HL-60 (cell line): Measurements from ENCODE around the gene UTP4.

Source experiments
- GABPA ChIP-seq: IDR thresholded peaks from 2 replicates; pipeline ENCODE4 v1.6.1; 2012; ENCODE audit warnings: low read depth
- POLR2AphosphoS5 ChIP-seq: IDR thresholded peaks from 2 replicates; pipeline ENCODE4 v1.6.1; 2012; ENCODE audit warnings: low read depth
- TF ChIP-seq, protein P1 (sequence below): IDR thresholded peaks from one replicate; pipeline ENCODE4 v1.5.1; 2011; ENCODE audit warnings: low read length, control low read depth, inconsistent platforms; ENCODE audit not compliant: insufficient read depth
- TF ChIP-seq, protein P2 (sequence below): IDR thresholded peaks from 2 replicates; pipeline ENCODE4 v1.6.1; 2012; ENCODE audit warnings: low read depth; ENCODE audit not compliant: insufficient replicate concordance

DNA sequence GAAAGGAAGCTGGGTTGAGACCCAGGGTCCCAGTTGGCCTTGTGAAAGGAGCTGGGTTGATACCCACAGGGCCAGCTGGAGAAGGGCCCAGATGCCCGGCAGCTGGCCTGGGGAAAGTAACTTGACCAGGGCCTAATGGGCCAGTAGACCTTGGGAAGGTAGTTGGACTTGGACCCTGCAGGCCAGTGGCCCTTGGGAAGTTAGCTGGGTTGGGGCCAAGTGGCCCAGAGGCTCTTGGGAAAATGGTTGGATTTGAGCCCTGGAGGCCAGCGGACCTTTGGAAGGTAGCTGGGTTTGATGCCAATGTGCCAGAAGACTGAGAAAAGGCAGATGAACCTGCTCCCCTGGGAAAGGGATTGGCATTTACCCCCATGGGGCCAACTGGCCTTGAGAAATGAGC is 13.5 kb upstream of the UTP4 start:
- TF ChIP-seq, protein P1, sequence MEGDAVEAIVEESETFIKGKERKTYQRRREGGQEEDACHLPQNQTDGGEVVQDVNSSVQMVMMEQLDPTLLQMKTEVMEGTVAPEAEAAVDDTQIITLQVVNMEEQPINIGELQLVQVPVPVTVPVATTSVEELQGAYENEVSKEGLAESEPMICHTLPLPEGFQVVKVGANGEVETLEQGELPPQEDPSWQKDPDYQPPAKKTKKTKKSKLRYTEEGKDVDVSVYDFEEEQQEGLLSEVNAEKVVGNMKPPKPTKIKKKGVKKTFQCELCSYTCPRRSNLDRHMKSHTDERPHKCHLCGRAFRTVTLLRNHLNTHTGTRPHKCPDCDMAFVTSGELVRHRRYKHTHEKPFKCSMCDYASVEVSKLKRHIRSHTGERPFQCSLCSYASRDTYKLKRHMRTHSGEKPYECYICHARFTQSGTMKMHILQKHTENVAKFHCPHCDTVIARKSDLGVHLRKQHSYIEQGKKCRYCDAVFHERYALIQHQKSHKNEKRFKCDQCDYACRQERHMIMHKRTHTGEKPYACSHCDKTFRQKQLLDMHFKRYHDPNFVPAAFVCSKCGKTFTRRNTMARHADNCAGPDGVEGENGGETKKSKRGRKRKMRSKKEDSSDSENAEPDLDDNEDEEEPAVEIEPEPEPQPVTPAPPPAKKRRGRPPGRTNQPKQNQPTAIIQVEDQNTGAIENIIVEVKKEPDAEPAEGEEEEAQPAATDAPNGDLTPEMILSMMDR: no peak
- TF ChIP-seq, protein P2, sequence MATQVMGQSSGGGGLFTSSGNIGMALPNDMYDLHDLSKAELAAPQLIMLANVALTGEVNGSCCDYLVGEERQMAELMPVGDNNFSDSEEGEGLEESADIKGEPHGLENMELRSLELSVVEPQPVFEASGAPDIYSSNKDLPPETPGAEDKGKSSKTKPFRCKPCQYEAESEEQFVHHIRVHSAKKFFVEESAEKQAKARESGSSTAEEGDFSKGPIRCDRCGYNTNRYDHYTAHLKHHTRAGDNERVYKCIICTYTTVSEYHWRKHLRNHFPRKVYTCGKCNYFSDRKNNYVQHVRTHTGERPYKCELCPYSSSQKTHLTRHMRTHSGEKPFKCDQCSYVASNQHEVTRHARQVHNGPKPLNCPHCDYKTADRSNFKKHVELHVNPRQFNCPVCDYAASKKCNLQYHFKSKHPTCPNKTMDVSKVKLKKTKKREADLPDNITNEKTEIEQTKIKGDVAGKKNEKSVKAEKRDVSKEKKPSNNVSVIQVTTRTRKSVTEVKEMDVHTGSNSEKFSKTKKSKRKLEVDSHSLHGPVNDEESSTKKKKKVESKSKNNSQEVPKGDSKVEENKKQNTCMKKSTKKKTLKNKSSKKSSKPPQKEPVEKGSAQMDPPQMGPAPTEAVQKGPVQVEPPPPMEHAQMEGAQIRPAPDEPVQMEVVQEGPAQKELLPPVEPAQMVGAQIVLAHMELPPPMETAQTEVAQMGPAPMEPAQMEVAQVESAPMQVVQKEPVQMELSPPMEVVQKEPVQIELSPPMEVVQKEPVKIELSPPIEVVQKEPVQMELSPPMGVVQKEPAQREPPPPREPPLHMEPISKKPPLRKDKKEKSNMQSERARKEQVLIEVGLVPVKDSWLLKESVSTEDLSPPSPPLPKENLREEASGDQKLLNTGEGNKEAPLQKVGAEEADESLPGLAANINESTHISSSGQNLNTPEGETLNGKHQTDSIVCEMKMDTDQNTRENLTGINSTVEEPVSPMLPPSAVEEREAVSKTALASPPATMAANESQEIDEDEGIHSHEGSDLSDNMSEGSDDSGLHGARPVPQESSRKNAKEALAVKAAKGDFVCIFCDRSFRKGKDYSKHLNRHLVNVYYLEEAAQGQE: no peak
- TF ChIP-seq POLR2AphosphoS5 (no peak), GABPA (no peak)
